Activated T-cell treated with anti-CD3 and anti-CD28 coated beads, Interleukin-2, amount 50 U/mL, for 1 hour (primary cell): ENCODE data around the gene SHISA6.

Experiments
- DNase-seq: peaks from one replicate; pipeline ENCODE4 v3.0.0-alpha.2; 2020

SHISA6 gene

DNA sequence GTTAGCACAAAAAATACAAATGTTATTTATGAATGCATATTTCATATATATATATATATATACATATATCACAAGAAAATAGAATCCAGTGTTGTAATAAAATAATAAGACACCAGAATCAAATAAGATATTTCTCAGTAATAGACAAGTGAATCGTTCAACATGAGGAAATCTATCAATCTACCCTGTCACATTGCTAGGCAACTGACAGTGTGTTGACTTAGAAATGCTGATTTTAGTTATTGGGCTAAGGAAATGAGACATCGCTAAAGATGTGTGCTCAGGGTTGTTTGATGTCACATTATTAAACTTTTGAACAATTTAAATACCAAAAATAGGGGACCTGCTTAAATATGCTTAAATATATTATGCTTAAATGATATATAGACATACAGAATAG lies 307.4 kb downstream of the SHISA6 start:
- DNase-seq = no peak

DNA sequence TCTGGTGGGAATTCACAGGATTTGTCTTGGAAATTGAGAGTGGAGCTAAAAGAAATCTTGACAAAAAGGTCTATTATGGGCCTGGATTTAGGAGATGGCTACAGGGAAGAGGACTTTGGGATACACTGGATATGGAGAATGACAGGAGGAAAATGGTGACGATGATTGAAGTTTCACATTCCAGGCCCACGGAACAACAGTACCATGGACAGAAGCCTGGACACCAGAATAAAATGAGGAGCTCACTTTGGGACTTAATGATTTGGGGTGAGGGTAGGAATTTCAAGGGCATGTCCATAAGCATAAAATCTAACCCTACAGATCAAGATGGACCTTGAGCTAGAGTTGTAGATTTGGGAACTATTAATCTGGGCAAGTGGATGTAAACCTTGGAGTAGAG lies 309.4 kb downstream of the SHISA6 start:
- DNase-seq = no peak

DNA sequence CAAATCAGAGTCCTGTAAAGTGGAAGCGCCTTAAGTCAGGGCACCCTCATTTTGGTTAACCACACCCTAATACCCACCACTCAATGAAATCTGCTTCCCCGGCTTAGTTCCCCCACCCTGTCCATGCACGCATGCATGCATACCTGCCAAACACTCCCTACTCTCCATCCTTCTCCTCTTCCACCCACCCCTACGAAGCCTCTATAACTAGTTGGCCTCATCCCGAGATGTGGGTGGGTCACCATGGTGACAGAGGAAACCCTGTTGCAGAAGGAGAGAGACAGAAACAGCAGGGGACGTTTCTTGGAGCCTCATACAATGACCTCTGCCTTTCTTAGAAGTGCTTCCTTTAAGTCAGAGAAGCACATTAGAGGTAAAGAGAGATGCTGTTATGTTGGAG lies 310.4 kb downstream of the SHISA6 start:
- no peak for DNase-seq

DNA sequence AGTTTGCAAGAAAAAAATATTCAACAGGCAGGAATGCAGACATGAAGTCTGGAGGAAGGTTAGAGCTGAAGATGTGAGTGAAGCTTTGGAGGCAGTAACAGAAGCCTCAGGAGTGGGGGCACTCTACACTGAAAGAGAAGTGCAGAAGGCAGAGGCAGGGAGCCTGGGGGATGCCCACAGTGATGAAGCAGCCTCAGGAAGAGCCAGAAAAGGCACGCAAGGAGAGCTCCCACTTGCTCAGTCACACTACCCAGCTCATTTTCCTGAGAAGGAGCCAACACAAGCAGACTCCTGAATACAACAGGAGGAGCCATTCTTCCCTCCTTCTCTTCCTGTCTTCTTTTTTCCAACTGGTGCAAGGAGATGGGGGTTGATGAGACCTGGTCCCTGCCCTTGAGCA lies 312.1 kb downstream of the SHISA6 start:
- no peak for DNase-seq

DNA sequence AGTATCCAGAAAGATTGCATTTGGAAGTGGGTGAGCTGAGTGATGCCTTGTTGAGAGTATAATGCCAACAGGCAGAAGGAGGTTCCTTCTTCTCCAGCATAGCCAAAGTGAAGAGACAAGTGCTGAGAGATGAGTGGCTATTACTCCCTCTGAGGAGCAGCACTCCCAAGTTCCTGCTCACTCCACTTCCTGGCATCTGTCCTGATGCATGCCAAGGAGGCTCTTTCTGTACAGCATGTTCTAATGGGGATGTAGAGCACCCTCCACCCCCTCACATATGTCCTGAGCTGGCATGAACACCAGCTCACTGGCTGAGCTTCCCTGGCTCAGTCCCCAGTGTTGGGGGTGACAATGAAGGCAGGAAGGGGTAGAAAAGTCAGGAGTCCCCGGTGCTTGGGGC lies 313.0 kb downstream of the SHISA6 start:
- DNase-seq = no peak

DNA sequence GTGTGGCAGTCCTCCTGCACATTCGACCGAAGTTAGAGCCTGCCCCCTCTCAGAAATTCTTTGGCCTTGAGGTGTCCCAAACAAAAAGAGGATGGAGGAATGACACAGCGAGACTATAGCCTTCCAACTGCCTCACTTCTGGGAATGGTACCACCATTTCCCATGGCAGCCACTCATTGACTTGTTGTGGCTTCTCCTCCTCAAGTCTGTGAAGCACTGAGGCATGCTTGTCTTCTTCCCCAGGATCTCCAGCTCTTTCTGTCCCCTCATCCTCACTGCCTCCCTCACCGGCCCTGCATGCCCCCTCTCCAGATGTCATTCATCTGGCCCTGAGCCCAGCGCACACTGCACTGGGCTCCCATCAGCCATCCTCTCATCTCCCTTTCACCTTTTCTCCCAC lies 313.5 kb downstream of the SHISA6 start:
- DNase-seq = no peak

DNA sequence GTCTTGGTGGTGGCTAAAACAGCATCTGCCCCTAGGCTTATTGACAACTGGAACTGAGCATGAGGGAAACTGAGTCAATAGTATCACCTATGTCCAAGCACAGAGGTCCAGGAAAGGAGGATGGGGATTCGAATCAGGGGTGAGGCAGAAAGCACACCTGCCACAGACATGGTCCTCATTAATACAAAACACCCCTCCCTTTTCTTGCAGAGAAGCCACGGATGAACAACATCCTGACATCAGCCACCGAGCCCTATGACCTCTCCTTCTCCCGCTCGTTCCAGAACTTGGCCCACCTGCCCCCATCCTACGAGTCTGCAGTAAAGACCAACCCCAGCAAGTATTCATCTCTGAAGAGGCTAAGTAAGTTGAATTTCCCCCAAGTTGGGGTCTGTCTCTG lies 314.5 kb downstream of the SHISA6 start:
- no peak for DNase-seq

DNA sequence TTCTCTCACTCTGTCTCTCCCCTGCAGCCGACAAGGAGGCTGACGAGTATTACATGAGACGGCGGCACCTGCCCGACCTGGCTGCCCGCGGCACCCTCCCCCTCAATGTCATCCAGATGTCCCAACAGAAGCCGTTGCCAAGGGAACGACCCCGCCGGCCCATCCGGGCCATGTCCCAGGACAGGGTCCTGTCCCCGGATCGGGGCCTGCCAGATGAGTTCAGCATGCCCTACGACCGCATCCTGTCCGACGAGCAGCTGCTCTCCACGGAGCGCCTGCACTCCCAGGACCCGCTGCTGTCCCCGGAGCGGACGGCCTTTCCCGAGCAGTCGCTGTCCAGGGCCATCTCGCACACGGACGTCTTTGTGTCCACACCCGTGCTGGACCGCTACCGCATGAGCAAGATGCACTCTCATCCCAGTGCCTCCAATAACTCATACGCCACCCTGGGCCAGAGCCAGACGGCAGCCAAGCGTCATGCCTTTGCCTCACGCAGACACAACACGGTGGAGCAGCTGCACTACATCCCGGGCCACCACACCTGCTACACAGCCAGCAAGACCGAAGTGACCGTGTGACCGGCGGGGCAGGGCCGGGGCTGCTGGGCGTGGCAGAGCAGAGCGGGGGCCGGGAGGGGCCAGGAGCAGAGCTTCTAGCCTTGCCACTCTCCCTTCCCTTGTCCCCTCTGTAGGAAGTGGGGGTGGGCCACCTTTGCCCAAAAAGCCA lies 316.9 kb downstream of the SHISA6 start:
- no peak for DNase-seq

DNA sequence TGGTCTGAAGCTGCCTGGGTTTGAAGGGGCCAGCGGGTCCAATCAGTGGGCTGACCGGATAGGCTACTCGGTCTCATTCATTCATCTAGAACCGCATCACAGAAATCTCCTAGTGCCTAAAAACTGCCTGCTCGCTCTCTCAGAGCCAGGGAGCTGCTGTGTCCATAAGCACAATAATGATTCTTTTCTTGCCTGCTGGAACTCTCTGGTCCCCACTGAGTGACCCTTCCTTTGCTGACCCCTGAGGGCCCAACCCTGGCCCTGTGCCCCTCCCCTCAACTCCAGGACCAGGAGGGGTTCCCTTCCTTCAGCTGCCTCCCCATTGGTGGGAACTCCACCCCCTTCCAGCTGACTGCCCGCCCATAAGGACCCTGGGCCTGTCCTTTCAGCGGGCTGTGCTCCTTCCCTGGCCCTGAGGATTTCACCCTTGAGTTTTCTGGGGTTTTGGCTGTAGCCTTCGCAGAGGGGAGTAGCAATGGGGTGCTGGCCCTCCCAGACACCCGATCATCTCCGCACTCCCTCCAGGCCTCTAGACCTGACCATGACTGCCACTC lies 317.7 kb downstream of the SHISA6 start:
- DNase-seq = no peak

DNA sequence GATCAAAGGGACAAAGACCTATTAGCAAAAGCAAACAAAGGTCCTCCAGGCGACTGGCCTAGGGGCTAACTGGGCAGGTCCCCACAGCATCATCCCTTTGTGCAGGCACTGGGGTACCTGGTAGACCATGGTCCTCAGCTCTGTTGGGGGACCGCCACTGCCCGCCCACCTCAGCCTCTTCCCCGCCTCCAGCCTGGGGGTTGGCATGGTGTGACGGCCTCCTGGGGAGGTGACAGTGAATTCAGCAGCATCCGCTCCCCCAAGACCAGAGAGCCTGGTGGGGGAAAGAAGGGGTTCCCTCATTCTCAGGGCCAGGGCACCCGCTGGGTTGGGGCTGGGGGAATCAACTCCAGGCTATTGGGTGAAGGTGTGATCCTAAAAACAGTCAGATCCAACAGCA lies 318.6 kb downstream of the SHISA6 start:
- no peak for DNase-seq

DNA sequence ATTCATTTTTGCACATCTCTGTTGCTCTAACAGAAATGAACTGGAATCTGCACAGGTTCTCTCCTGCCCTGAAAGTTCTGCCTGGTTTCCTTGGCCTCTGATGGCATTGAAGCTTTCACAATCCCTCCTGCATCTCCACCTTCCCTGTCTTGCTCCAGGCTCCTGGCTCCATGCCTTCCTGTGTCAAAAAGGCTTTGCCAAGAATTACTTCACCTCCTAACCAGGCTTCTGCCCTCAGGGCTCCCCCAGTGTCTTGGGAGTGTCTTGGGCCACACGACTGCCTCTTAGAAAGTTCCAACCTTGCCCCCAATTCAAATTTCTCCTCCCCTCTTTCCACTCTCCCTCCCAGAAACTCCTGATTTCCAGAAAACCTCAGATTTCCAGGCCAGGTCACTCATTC lies 320.3 kb downstream of the SHISA6 start:
- no peak for DNase-seq

DNA sequence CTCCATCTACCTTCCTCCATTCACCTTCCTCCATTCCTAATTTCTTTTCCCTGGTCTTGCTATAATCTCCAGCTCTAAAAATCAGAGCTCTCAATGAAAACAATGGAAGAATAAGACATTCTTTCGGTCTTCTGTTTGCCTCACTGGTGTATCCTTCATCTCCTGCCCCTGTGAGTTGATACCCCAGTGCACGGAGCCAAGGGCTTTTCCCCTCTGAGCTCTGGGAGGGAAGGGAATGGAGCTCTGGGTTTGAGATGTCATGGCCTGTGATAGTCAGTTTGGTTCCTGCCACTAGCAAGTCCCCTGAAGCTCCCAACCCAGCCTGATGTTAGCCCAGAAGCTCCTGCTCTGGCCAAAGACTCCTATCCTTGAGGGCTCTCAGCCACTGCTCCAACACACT lies 320.7 kb downstream of the SHISA6 start:
- no peak for DNase-seq

DNA sequence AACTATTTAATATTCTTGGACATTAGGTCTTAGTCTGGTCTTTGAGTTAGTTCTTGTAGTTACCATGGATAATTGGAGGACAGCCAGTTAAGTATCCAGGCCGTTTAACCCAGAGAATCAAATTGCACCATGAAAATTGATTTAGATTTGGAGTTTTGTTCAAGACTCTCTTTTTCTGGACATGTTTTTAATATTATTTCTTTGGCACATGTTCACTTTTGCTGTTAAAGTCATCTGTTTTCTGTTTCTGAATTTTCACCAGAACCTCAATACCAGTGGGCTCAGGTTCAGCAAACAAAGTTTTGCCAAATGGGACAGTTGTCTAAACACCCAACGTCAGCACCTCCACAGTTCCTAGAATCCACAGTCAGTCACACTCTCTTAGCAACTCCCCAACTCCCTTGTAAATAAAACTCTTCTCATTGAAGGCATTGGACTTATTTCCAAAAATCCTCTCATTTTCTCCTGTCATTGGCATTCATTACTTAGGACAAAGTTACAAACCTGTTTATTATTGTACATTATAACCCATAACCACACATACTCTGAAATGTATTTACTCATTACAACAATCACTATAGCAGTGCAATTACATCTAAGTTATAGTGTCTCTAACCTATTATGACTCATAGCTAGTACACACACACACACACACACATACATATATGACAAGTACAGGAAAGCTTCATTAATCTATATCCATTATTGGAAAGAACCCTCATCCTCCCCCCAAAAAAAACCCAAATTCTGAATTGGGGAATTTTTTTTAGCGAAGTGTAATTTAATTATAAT lies 323.8 kb downstream of the SHISA6 start:
- no peak for DNase-seq

DNA sequence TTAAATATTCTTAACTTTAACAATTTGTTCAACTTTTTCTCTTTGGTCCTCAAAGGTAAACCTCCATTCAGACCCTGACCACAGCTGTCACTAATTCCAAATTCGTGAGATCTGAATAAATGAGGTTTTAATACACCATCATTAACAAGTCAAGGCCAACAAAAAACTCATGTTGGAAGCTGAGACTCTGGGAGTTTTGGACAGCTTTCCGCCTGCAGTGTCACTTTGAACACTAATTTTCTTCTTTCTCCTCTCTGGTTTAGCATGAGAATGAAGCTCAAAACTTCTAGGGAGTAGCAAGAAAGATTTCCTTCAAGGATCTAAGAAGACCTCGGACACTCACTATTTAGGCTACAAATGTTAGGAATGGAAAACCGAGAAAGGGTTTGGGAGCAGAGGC lies 324.6 kb downstream of the SHISA6 start:
- no peak for DNase-seq

DNA sequence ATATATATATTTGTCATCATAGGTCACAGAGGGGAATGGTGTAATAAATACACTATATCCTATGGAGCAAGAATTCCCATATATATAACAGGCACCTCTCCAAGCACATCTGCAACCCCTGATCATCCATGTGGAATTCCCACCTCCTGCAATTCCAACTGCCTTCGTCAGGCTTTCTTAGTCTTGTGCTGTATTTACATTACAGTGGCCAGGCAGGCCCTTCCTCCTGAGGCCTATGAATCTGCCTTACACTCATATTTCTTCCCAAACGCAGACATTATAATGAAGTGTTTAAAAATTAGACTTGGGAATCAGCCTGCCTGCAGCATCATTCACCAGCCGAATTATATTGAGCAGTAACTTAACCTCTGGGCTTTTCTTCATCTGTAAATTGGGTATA lies 338.0 kb downstream of the SHISA6 start:
- DNase-seq = no peak

DNA sequence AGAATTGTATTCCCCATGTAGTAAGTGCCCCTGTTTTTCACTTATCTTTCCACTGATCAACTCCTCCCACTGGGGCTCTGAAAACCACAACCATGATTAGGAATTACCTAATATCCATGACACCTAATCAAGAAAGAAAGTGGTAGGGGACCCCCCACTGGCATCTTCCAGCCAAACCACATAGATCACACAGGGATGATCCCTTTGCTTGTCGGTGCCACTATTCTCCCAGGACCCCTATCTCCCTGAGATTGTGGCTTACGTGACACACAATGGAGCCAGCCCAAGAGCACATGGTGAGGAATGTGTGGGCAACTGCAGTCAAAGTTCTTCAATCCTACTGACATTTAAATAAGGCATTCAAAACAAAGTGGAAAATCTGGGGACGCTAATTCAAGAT lies 339.7 kb downstream of the SHISA6 start:
- DNase-seq = no peak

DNA sequence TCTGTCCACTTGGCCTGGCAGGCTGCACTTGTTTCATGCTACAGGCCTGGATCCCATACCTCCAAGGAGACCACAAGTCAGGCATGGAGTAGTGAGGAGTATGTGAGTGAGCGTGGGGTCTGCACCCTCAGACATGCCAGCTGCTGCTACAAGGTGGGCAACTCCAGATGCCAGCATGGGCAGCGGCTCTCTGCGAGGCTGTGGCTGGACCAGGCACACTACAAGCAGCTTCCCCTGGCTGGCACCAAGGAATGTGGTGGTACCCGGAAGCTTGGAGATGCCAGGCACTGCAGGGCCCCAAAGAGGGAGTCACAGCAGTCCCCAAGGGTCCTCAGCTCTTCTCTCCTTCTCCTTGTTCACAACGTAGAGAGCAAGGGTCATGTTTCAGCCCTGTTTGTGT lies 341.2 kb downstream of the SHISA6 start:
- no peak for DNase-seq

DNA sequence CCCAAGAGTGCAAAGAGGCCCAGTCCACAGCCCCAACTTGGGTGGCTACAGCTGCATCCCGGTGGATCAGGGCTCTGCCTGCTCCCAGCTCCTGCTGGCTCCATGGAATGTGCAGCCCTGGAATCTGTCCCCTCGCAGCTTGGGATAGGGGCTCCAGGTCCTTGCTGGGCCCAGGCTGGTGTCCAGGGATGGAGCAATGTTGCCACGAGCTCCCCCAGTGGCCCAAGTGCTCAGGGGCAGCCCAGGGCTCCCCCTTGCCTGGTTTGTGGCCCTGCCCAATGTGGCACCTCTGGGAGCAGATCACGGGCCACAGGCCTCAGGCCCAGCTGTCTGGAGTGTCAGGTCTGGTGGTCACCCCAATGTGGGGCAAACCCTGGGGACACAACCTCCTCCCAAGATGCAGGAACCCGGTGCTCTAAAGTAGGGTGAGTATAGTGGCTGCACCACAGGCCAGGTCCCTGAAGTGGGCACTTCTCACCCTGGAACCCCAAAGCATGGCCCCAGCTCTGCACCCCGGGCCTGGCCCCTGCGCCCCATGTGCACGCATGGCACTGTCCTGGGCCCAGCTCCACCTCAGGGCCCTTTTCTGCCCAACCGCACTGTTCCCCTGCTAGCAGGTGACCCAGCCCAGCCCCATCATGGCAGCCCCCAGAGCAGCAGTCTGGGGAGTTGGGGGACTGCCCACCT lies 342.4 kb downstream of the SHISA6 start:
- no peak for DNase-seq

DNA sequence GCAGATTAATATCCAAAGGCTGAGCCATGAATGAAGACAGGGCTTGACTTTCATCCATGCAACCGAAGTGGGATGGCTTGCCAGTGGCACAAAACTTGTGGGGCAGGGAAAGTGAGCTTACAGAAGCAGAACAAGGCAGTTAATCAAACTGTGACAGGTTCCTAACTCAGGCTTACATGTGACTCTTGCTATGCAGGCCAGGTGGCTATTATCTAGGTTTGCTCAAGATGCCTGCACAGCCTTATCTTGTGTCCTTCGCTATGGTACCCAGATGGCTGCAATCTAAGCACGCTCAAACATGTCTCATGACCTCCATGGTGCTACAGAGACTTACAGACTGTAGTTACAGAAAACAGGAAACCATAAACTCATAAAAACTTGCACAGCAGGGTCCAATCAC lies 348.7 kb downstream of the SHISA6 start:
- no peak for DNase-seq

DNA sequence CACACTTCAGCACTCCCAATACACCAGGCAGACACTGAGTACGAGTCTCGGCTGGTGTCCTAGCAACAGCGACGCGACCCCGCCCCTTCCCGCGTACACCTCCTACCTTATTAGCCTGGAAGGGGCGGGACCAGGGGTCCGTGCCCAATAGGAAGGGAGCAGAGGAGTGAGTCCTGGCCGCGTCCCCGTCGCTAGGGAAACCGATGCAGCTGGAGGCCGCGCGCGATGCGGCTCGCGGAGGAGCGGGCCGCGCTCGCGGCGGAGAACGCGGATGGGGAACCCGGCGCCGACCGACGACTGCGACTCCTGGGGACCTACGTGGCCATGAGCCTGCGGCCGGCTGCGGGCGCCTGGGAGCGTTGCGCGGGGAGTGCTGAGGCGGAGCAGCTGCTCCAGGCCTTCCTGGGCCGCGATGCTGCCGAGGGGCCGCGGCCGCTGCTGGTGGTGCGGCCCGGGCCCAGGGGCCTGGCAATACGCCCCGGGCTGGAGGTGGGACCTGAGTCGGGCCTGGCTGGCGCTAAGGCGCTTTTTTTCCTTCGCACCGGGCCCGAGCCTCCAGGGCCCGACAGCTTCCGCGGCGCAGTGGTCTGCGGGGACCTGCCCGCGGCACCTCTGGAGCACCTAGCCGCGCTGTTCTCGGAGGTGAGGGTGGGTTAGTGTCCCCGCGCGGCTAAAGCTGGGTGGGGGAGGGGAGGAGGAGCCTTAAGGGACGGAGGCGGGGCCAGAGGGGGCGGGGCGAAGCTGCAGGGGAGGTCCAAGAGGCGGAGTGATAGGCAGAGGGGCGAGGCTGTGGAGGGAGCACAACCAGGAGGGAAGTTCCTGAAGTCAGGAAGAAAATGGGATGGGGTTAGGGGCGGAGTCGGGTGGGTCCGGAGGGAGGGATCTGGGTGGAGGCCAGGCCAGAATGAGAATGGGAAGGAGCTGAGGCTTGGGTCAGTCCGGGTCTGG lies 357.5 kb downstream of the SHISA6 start, which contains the start of gene DNAH9:
DNAH9 (plus strand) TSS at position 197 of the 948 bp plus-strand sequence; CDS start at position 226, 29 bp downstream.
- DNase-seq = no peak

DNA sequence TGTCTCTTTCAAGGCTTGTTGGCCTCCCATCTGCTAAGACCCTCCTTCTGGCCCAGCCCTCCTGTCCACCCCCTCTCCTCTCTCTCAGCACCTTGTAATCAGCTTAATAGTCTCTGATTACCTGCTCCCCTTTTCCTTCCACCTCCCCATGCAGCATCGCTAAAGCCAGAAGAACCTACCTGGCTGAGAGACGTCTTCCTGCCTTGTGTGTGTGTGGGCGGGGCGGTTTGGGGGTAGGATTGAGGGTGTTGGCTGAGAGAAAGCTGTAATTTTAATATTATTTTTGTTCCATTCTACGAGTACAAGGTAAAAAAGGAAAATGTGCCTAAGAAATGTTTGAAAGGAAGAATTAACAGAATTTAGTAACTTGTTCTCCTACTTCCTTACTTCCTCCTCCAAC lies 360.6 kb downstream of the SHISA6 start:
- no peak for DNase-seq

DNA sequence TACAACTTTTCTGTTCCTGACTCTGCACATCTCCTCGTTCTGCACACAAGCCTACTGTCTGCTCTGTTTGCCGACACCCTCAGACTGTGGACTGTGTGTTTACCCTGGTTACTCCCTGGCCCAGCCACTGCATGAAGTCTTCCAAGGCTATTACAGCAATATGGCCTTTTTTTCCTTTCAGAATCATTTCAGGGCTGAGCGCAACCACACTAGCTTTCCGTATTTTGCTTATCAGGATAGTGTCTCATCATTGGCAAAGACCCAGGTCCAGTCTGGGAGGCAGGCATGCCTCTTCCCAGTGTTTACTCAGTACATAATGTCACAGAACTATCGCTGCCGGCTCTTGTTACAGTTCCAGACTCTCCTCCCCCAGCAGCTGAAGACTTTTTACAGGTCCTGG lies 367.4 kb downstream of the SHISA6 start:
- DNase-seq = no peak
